Nephron progenitor cell (in vitro differentiated cells): Measurements from ENCODE around the gene CDX1.

Experiments
- DNase-seq: peaks from one replicate; pipeline ENCODE4 v3.0.0; 2021
- H3K27ac Mint-ChIP-seq: 2 replicates; pipeline ENCODE4 v1.8.0; 2021; ENCODE audit warnings: mild to moderate bottlenecking, moderate library complexity, mixed read lengths
- H3K27me3 Mint-ChIP-seq: 2 replicates; pipeline ENCODE4 v1.8.0; 2021; ENCODE audit warnings: mild to moderate bottlenecking, low read depth, mixed read lengths; ENCODE audit not compliant: poor library complexity
- H3K36me3 Mint-ChIP-seq: 2 replicates; pipeline ENCODE4 v1.8.0; 2021; ENCODE audit warnings: low read depth, mixed read lengths
- H3K4me1 Mint-ChIP-seq: 2 replicates; pipeline ENCODE4 v1.8.0; 2021; ENCODE audit warnings: mixed read lengths
- H3K4me3 Mint-ChIP-seq: 2 replicates; pipeline ENCODE4 v1.8.0; 2021; ENCODE audit warnings: mild to moderate bottlenecking, moderate library complexity, mixed read lengths
- H3K9me3 Mint-ChIP-seq: 2 replicates; pipeline ENCODE4 v1.8.0; 2021; ENCODE audit warnings: mild to moderate bottlenecking, moderate library complexity, mixed read lengths
- CTCF ChIP-seq: fragments of 200-600 bp; sonication (generic); IDR thresholded peaks from 2 replicates; pipeline ENCODE4 v1.5.0; 2021; ENCODE audit warnings: antibody characterized with exemption

CDX1 gene

GRCh38 chr5:150209099-150209635 is 42.6 kb downstream of the CDX1 start:
- Mint-ChIP-seq H3K27me3 (peaks cover 13% of the 10 kb centered on the region), H3K36me3 (no peaks in the 10 kb centered on the region), H3K9me3 (no peaks in the 10 kb centered on the region), H3K27ac (peak overlapping the region; percentile 48), H3K4me3 (no peak overlapping the region), H3K4me1 (peaks cover 48% of the 10 kb centered on the region)
- no peak for TF ChIP-seq CTCF
- DNase-seq = no peak

GRCh38 chr5:150210644-150211043 is 44.1 kb downstream of the CDX1 start:
- H3K27me3 Mint-ChIP-seq = peaks cover 13% of the 10 kb centered on the region

GRCh38 chr5:150211156-150212030 is 44.8 kb downstream of the CDX1 start:
- no peak for TF ChIP-seq CTCF
- Mint-ChIP-seq H3K27ac (no peak overlapping the region), H3K4me3 (no peak overlapping the region), H3K9me3 (no peaks in the 10 kb centered on the region), H3K27me3 (peaks cover 8% of the 10 kb centered on the region), H3K4me1 (peaks cover 51% of the 10 kb centered on the region), H3K36me3 (no peaks in the 10 kb centered on the region)
- no peak for DNase-seq

More at GRCh38 chr5:150210644-150211043, 44.1 kb downstream of the CDX1 start:
- no peak for TF ChIP-seq CTCF
- peaks cover 45% of the 10 kb centered on the region for H3K4me1 Mint-ChIP-seq
- H3K9me3 Mint-ChIP-seq = no peaks in the 10 kb centered on the region
- no peak overlapping the region for H3K27ac Mint-ChIP-seq
- H3K36me3 Mint-ChIP-seq = no peaks in the 10 kb centered on the region
- no peak for DNase-seq
- H3K4me3 Mint-ChIP-seq = no peak overlapping the region

GRCh38 chr5:150213530-150213929 is 47.0 kb downstream of the CDX1 start:
- peaks cover 16% of the 10 kb centered on the region for H3K27me3 Mint-ChIP-seq
- TF ChIP-seq CTCF = no peak
- peaks cover 62% of the 10 kb centered on the region for H3K4me1 Mint-ChIP-seq
- H3K36me3 Mint-ChIP-seq = no peaks in the 10 kb centered on the region
- no peak for DNase-seq
- no peak overlapping the region for H3K4me3 Mint-ChIP-seq
- H3K9me3 Mint-ChIP-seq = no peaks in the 10 kb centered on the region
- no peak overlapping the region for H3K27ac Mint-ChIP-seq

GRCh38 chr5:150214289-150214688 is 47.7 kb downstream of the CDX1 start:
- no peak for TF ChIP-seq CTCF
- DNase-seq = no peak
- Mint-ChIP-seq H3K4me3 (no peak overlapping the region), H3K36me3 (no peaks in the 10 kb centered on the region), H3K4me1 (peaks cover 55% of the 10 kb centered on the region), H3K9me3 (no peaks in the 10 kb centered on the region), H3K27me3 (peaks cover 16% of the 10 kb centered on the region), H3K27ac (no peak overlapping the region)
